ENCODE measurements around the gene IMMP2L.

DNA sequence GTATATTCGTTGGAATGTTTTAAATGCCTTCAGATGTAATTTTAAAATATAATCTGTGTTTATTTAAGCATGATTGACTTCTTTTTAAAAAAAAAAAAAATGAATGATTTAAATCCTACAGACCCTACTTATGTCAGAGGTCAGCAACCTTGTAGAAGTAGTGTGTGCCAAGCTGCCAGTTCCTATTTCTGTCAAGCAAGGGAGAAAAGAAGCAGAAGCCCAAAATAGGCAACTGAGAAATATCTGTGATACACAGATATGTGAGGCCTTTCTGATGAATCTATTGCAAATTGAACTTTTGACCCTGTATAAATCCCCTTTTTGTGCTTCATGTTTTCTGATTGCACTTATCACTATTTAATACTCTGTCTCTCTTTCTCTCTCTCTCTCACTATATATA is 271.9 kb downstream of the IMMP2L start:
- TF ChIP-seq MYBL2 (CRISPR knock-in tag; IDR thresholded peaks at IDR 0.05) (no peak), ESRRA (CRISPR knock-in tag; IDR thresholded peaks at IDR 0.05; ENCODE audit: borderline replicate concordance) (no peak), FOXP1 (CRISPR knock-in tag; IDR thresholded peaks at IDR 0.05; ENCODE audit: borderline replicate concordance) (no peak)
- TF ChIP-seq, protein P1, sequence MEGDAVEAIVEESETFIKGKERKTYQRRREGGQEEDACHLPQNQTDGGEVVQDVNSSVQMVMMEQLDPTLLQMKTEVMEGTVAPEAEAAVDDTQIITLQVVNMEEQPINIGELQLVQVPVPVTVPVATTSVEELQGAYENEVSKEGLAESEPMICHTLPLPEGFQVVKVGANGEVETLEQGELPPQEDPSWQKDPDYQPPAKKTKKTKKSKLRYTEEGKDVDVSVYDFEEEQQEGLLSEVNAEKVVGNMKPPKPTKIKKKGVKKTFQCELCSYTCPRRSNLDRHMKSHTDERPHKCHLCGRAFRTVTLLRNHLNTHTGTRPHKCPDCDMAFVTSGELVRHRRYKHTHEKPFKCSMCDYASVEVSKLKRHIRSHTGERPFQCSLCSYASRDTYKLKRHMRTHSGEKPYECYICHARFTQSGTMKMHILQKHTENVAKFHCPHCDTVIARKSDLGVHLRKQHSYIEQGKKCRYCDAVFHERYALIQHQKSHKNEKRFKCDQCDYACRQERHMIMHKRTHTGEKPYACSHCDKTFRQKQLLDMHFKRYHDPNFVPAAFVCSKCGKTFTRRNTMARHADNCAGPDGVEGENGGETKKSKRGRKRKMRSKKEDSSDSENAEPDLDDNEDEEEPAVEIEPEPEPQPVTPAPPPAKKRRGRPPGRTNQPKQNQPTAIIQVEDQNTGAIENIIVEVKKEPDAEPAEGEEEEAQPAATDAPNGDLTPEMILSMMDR (IDR thresholded peaks at IDR 0.05) = no peak

Measured in WTC11 (cell line).